Hindlimb muscle (tissue), 1 donor: ENCODE data around the gene KLHL28. TPM values are rescaled to one million over a fixed set of nuclear protein-coding genes. Genes with fewer than 3 reads are reported as not detected.
"Not testable (repeated sequence)": the region's sequence is repeated elsewhere in the genome, so short reads cannot be mapped to it uniquely, and the experiment has no call there.

Experiments
- DNase-seq: peaks from one replicate; pipeline ENCODE4 v3.0.0-alpha.2; 2013
- polyA plus RNA-seq: library from polyadenylated mRNA; unstranded; fragments of 120-200 nt; gene quantifications from one replicate; pipeline ENCODE4 v1.2.1, GENCODE V29; 2013; ENCODE audit not compliant: insufficient read length

Gene KLHL28
- polyA plus RNA-seq, 1 donor: 14.7 TPM

DNA sequence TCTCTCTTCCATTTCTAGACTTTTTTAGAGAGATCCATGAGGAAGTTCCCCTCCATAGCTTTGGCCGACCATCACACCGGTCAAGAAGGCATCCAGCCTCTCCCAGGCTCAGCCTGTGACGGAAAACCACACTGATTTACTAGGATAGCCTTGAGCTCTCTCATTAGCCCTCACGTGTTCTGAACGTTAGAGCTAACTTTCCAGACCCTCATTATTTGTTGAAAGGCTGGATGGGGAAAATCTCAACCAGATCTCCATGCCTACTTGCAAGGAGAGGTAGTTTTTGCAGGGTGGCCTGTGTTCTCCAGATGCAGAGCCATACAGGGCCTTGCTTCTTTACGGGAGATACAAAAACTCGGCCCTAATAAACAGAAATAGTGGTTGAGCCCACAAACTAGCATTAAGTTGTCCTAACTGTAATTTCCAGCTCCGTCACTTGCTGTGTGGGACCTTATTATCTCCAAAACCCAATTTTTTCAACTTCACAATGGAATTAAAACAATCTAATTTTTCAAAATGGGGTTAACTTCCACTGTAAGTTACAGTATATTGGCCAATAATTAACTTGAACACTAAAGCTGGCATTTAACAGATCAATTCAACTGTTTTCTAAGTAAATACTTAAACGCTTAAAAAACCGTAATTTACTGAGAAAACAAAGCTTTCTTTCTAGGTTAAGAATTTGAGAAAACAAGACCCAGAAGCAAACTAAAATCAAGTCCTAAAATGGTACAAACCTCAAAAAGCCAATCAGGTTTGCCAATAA lies 65.3 kb downstream of the KLHL28 start:
- DNase-seq: no peak

DNA sequence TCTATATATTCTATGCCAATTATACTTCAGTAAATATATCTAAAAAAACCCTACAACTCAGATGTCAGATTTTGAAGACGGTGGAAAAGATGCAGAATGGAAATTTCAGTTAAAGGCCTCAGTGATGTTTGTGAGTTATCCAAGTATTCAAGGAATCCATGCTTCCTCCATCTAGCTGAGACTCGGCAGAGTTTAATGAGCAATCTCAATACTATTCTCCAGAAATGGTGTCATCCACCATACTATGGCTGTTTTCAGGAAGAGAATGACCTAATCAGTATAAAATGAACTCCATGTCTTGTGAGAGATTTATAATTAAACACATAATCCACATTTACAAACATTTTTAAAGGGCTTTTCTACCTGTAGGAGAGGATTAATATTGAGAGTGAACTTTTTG lies 66.0 kb downstream of the KLHL28 start:
- no peak for DNase-seq

DNA sequence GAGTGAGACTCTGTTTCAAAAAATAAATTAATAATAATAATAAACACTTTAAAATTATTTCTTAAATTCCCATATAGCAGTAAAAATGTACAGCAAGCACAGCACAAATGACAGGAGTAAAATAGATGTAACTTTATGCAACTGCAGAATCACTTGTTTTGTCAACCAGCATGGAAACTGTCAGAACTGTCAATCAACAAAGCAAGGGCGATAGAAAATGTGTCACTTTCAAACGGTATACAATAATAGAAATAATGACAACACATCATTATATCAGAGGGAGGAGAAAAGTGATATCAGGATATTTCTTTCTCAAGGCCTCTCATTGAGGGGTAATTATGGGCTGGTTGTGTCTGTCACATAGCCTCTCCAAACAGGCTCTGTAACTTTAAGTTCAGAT lies 68.2 kb downstream of the KLHL28 start:
- DNase-seq: no peak

DNA sequence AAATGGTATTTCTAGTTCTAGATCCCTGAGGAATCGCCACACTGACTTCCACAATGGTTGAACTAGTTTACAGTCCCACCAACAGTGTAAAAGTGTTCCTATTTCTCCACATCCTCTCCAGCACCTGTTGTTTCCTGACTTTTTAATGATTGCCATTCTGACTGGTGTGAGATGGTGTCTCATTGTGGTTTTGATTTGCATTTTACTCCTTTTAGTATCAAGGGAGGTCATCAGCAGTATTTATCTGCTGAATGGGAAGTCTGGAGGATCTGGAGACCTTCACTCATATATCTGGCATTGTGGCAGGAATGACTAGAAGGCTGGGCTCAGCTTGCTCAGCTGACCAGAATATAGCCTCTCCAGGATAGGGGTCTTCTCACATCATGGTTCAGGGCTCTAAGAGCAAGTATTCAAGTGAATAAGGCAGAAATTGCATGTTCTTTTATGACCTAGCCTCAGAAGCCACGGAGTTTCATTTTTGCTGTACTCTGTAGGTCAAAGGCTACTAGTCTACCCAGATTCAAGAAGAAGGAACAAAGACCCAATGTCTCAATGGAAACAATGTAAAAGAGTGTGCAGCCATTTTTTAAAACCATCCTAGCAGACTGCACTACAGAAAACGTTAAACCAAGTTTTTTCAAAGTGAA lies 69.9 kb downstream of the KLHL28 start:
- not testable (repeated sequence) for DNase-seq

DNA sequence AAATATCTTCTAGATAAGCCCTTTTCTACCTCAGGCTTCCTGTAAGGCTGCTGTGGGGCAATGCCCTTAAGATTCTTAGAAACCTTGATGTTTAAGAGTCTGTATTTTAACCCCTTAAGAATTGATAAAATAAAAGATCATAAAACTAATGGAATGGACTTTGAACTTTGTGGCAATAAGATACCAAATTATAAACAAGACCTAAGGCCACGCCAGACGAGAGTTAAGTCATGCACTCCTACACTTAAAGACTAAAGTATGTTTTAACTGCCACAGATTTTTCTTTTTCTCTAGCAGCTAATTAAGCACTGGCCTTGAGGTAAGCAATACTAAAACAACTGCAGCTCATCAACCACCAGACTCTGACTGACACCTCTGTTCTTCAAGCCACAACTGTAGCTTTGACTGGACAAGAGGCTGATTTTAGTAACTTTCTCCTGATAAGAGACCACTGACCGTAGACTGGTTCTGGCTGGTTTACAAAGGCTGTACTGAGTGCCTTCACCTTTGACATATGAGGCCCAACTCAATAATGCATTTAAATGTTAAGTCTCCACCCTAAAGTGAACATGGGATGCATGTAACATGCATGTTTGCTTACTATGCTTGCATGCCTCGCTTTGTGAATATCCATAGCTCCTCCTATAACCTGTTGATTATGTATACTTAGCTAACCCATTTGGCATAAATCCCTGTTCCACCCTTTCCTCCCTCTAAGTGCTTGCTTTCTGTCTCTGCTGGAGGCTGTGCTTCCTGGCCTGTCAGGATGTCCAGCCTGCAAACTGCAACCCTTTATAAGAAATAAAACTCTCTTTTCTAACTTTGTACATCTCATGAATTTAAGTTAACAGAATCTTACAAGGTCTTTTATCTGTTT lies 71.9 kb downstream of the KLHL28 start:
- no peak for DNase-seq

DNA sequence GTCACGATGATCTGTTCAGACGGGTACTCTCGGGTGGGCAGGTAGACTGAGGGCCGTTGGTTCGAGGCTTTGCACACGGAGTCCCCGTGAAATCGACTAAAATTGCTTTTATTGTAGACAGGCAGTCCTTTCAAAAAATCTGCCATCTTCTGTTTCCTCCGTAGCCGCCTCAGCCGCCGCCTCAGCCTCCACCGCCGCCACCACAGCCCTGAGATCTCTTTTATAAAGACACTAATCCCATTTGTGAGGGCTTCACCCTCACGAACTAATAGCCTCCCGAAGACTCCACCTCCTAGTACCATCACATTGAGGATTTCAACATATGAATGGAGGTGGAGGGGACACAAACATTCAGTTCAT lies 74.2 kb downstream of the KLHL28 start:
- DNase-seq: no peak

DNA sequence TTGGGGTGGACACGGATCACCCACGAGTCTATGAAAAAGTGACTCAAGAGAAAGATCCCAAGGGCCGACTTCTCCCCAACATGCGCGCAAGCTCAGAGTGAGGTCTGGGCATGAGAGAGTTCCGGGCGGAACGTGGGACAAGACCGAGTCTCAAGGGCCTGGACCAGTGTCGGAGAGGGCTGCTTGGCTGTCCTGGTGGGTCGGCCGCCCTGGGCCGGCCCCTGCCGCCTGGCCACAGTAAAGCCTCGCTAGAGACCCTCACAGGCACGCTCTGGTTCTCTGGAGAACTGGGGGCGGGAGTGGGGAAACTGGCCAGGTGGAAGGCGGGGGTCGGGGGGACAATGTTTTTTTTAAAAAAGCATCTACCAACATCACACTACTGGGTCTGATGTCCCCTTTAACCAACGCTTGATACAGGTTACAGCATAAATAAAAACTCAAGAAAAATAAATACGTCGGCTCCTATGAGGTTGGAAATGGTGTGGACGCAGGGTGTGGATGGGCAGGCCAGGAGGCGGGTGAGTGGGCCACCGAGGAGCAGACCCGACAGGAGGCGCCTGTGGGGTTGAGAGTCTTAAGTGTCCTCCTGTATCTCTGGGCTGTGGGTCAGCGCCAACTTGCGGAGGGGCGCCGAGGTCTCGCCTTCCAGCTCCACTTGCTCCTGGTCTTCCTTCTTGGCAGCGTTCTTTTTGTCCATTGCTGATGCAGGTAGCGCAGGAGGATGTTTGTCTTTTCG lies 74.7 kb downstream of the KLHL28 start:
- no peak for DNase-seq

DNA sequence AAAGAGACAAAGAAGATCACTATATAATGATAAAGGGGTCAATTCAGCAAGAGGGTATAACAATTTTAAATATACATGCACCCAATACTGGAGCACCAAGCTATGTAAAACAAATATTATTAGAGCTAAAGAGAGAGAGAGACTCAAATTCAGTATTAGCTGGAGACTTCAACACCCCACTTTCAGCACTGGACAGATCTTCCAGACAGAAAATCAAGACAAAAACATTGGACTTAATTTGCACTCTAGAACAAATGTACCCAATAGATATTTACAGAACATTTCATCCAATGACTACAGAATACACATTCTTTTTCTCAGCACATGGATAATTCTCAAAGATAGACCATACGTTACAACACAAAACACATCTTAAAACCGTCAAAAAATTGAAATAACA lies 81.0 kb downstream of the KLHL28 start:
- no peak for DNase-seq

Other genes with a start within 250 kb of the KLHL28 start
- gene TOGARAM1, start 243 bp upstream of the KLHL28 start, polyA plus RNA-seq: 28.0 TPM
- gene PRPF39, start 122.2 kb upstream of the KLHL28 start, polyA plus RNA-seq: 59.3 TPM
- 112 TPM for gene FKBP3, start 172.5 kb upstream of the KLHL28 start, polyA plus RNA-seq
- 5.3 TPM for gene FANCM, start 174.0 kb upstream of the KLHL28 start, polyA plus RNA-seq